Keratinocyte (primary cell): Measurements from ENCODE around the gene AQP7.

Experiments used
- CTCF ChIP-seq, 3 experiments: IDR thresholded peaks in 1 of 3; conservative IDR thresholded peaks in 1 of 3; optimal IDR thresholded peaks in 1 of 3; 2 replicates in 2 of 3; 3 replicates in 1 of 3; pipeline versions ENCODE3 to v1.5.1; 2011; ENCODE audit warnings: low read length in 3 of 3, mild to moderate bottlenecking in 3 of 3, moderate library complexity in 2 of 3, control low read depth in 1 of 3, inconsistent platforms in 1 of 3; ENCODE audit not compliant: insufficient read depth in 2 of 3; ENCODE audit errors: extremely low read depth in 1 of 3
- EZH2 ChIP-seq: IDR thresholded peaks from one replicate; pipeline ENCODE4 v1.6.1; 2012; ENCODE audit warnings: inconsistent platforms, mild to moderate bottlenecking, low read length, moderate library complexity

DNA sequence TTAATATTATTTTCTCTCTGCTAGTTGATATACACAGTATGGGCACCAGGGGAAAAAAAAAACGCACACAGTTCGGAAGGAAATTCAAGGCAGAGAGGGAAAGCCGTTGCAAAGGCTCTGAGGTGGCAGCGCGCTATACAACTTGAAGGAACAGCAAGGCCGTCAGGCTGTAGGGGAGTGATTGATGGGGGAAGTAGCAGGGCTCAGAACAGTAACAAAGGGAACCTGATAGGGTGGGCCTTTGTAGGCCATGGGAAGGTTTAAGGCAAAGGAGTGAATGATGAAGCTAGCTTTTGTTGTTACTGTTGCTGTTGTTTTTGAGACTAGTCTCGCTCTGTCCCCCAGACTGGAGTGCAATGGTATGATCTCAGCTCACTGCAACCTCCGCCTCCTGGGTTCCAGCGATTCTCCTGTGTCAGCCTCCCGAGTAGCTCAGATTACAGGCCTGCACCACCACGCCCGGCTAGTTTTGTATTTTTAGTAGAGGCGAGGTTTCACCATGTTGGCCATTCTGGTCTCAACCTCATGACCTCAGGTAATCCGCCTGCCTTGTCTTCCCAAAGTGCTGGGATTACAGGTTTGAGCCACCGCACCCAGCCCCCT, 27.0 kb downstream of the AQP7 start:
- TF ChIP-seq EZH2 (no peak), CTCF (optimal IDR thresholded peaks at IDR 0.05 in 1 of 3, IDR thresholded peaks at IDR 0.05 in 1 of 3, conservative IDR thresholded peaks at IDR 0.05 in 1 of 3; ENCODE audit: extremely low read depth in 1 of 3, insufficient read depth in 2 of 3, low read length in 3 of 3) (no peak)
